ENCODE measurements around the gene IRX3.

IRX3 gene

DNA sequence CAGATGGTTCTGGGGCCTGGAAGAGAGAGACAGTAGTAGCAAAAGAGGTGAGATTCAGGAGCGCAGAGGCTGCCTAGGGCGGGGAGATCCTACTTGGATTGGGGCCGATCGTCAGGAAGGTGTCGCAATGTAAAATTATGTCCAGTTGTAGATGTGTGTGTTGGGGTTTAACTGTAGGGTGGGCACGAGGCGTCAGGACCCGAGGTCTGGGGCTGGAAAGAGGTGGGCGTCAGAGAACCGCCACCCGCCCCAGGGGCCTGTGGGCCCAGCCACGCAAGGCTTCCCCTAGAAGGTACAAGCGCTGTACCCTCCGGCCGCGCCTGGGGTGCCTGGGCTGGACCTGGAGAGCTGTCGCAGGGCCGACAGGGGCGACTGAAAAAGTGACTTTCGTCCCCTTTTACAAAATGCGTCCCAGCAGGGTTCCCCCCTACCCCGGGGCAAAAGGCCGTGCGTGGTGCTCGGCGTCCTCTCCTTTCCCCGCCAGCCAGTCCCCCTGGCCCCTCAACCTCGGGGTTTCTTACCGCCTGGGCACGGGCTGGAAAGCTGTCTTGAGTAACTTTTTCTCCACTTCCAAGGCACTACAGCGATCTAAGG lies 2.8 kb downstream of the IRX3 start:
- peak overlapping the region; percentile 28 to 68 (median 45); a peak in 16 of 20 replicates for H3K4me3 ChIP-seq
- peak in 3 of 11 experiments; percentile 21 to 58 (median 58); a peak in 3 of 22 replicates for TF ChIP-seq Cebpa-rat (IDR thresholded peaks at IDR 0.05)
- H3K9me3 ChIP-seq (replicated peaks in 1 of 11), result peaks cover 0 to 13% (median 9%) of the 10 kb centered on the region in 11 experiments; a peak in 9 of 22 replicates
- H3K9ac ChIP-seq, result no peak overlapping the region
- H3K4me1 ChIP-seq, result peaks cover 30 to 40% (median 36%) of the 10 kb centered on the region in 10 experiments; a peak in 19 of 20 replicates
- peaks cover 0 to 75% (median 59%) of the 10 kb centered on the region in 11 experiments; a peak in 19 of 22 replicates for H4K20me1 ChIP-seq
- peak overlapping the region; percentile 62 to 98 (median 89) for H3K4me2 ChIP-seq
- no peaks in the 10 kb centered on the region for H3K36me3 ChIP-seq
- peaks cover 88 to 100% (median 95%) of the 10 kb centered on the region in 11 experiments for H3K27me3 ChIP-seq
- H3K27ac ChIP-seq, result no peak overlapping the region

- Histone ChIP-seq H3K27me3 (peaks cover 81 to 100% (median 94%) of the 10 kb centered on the region in 11 experiments), H3K27ac (no peak overlapping the region), H4K20me1 (peaks cover 0 to 75% (median 58%) of the 10 kb centered on the region in 11 experiments; a peak in 19 of 22 replicates), H3K9me3 (replicated peaks in 1 of 11) (peaks cover 0 to 13% (median 9%) of the 10 kb centered on the region in 11 experiments; a peak in 9 of 22 replicates), H3K4me1 (peaks cover 35 to 45% (median 36%) of the 10 kb centered on the region in 10 experiments; a peak in 19 of 20 replicates), H3K9ac (no peak overlapping the region), H3K36me3 (no peaks in the 10 kb centered on the region), H3K4me3 (no peak overlapping the region), H3K4me2 (peak overlapping the region in 4 of 11 experiments; percentile 23 to 98 (median 59); a peak in 4 of 22 replicates)
- TF ChIP-seq Cebpa-rat (IDR thresholded peaks at IDR 0.05), result no peak
Measured at GRCh38 chr16:54282928-54283724, 3.5 kb downstream of the IRX3 start.

GRCh38 chr16:54282202-54282927 lies 4.2 kb downstream of the IRX3 start:
- Histone ChIP-seq H3K36me3 (no peaks in the 10 kb centered on the region), H3K27ac (no peak overlapping the region), H3K4me2 (peak overlapping the region in 6 of 11 experiments; percentile 24 to 42 (median 36); a peak in 10 of 22 replicates), H4K20me1 (peaks cover 0 to 69% (median 53%) of the 10 kb centered on the region in 11 experiments; a peak in 19 of 22 replicates), H3K27me3 (peaks cover 73 to 97% (median 87%) of the 10 kb centered on the region in 11 experiments), H3K4me1 (peaks cover 31 to 41% (median 32%) of the 10 kb centered on the region in 10 experiments; a peak in 19 of 20 replicates), H3K9ac (no peak overlapping the region), H3K9me3 (replicated peaks in 1 of 11) (peaks cover 0 to 13% (median 9%) of the 10 kb centered on the region in 11 experiments; a peak in 9 of 22 replicates), H3K4me3 (no peak overlapping the region)
- no peak for TF ChIP-seq Cebpa-rat (IDR thresholded peaks at IDR 0.05)

DNA sequence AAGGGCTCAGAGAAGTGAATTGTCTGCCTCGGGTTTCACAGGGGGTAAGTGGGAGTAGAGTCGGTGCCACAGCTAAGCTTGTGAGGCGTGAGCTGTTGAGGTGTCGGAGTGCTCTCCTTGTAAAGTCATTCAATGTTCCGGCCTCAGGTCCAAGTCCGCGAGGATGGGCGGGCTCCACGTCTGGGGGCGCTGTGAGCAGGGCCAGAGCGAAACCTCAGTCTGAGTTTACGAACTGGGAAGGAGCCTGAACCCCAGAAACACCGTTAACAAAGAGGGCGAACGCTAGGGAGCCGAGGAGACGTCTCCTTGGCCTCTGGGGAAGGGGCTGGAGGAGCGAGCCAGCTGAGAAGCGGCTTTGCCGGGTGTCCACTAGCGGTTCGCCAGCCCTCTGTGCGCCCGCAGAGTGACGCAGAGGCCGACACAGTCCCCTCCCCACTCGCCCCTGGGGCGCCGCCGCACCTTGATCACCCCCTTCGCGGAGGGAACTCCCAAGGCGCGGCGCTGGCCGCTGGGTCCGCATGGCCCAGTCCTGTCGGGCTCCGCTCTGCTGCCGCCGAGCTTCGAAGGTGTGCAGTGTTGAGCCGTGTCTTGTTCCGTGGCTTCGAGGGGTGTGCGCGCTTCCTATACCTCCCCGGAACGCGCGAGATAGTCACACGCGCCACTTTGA lies 4.9 kb downstream of the IRX3 start:
- no peaks in the 10 kb centered on the region for H3K36me3 ChIP-seq
- H3K27ac ChIP-seq, result no peak overlapping the region
- H3K9me3 ChIP-seq (replicated peaks in 1 of 11), result peaks cover 0 to 13% (median 9%) of the 10 kb centered on the region in 11 experiments; a peak in 9 of 22 replicates
- H4K20me1 ChIP-seq, result peaks cover 0 to 62% (median 47%) of the 10 kb centered on the region in 11 experiments; a peak in 19 of 22 replicates
- peaks cover 66 to 90% (median 80%) of the 10 kb centered on the region in 11 experiments for H3K27me3 ChIP-seq
- H3K9ac ChIP-seq, result no peak overlapping the region
- H3K4me2 ChIP-seq, result peak overlapping the region in 6 of 11 experiments; percentile 24 to 42 (median 36); a peak in 8 of 22 replicates
- 0 out of 22 replicates have a peak, but pooled peaks of 1 of the 11 experiments have one; percentile 4 for TF ChIP-seq Cebpa-rat (IDR thresholded peaks at IDR 0.05)
- H3K4me3 ChIP-seq, result no peak overlapping the region
- peaks cover 24 to 36% (median 27%) of the 10 kb centered on the region in 10 experiments; a peak in 18 of 20 replicates for H3K4me1 ChIP-seq

GRCh38 chr16:54280751-54281150 lies 5.8 kb downstream of the IRX3 start:
- Histone ChIP-seq H3K36me3 (no peaks in the 10 kb centered on the region), H3K27me3 (peaks cover 57 to 81% (median 71%) of the 10 kb centered on the region in 11 experiments), H3K27ac (no peak overlapping the region), H3K4me2 (no peak overlapping the region), H3K9me3 (replicated peaks in 1 of 11) (peaks cover 0 to 7% (median 5%) of the 10 kb centered on the region in 11 experiments; a peak in 9 of 22 replicates), H3K4me1 (peaks cover 16 to 26% (median 22%) of the 10 kb centered on the region in 10 experiments; a peak in 18 of 20 replicates), H3K4me3 (no peak overlapping the region), H3K9ac (no peak overlapping the region), H4K20me1 (peaks cover 0 to 53% (median 39%) of the 10 kb centered on the region in 11 experiments; a peak in 19 of 22 replicates)
- no peak for TF ChIP-seq Cebpa-rat (IDR thresholded peaks at IDR 0.05)

DNA sequence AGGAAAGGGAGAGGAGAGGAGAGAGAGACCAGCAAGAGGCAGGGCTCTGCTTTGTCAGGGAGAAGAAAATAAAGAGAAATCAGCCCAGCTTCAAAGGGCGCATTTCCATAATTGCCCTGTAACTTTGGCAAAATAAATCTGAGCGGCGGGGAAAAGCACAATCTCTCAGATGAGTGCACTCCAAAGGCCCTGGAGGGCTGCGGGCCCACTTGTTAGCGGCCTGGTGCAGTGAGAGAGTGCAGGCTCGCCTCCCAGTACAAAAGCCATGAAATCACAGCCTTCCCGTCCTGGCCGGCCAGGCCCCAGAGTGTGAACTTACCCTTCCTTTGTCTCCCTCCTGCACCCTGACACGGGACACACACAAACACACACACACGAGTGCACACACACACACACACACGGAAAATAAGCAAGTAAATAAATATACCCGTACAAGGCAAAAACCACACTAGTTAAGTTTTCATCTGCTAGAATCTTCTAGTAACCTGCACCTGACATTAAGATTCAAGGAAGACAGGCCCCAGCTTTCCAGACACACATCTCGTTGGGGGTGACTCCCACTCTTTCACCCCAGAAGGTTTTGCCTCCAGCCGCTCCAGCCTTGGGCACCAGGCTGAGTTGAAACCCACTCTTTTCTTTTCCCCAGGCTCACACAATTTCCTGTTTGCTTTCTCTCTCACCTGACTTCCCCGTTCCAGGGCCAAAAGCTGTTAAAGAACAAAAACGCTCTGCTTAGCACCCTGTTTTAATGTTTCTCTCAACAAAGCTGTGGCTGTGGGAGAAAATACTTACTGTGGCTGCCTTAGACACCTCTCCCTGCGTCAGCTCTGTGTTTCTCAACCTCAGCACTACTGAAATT lies 8.5 kb downstream of the IRX3 start:
- no peaks in the 10 kb centered on the region for H3K36me3 ChIP-seq
- H3K9ac ChIP-seq, result no peak overlapping the region
- no peaks in the 10 kb centered on the region for H3K9me3 ChIP-seq (replicated peaks in 1 of 11)
- no peak overlapping the region for H3K4me3 ChIP-seq
- H3K27ac ChIP-seq, result no peak overlapping the region
- TF ChIP-seq Cebpa-rat (IDR thresholded peaks at IDR 0.05), result no peak
- H3K27me3 ChIP-seq, result peaks cover 30 to 54% (median 44%) of the 10 kb centered on the region in 11 experiments
- H4K20me1 ChIP-seq, result peaks cover 0 to 26% (median 13%) of the 10 kb centered on the region in 11 experiments; a peak in 16 of 22 replicates
- peaks cover 0 to 7% (median 0%) of the 10 kb centered on the region in 10 experiments; a peak in 6 of 20 replicates for H3K4me1 ChIP-seq
- H3K4me2 ChIP-seq, result peak overlapping the region in 5 of 11 experiments; percentile 6 to 54 (median 8); a peak in 6 of 22 replicates

- H3K9ac ChIP-seq, result no peak overlapping the region
- H3K4me3 ChIP-seq, result no peak overlapping the region
- no peak for TF ChIP-seq Cebpa-rat (IDR thresholded peaks at IDR 0.05)
- peaks cover 0 to 8% (median 0%) of the 10 kb centered on the region in 11 experiments; a peak in 2 of 22 replicates for H4K20me1 ChIP-seq
- H3K9me3 ChIP-seq (replicated peaks in 1 of 11), result peaks cover 0 to 5% (median under 1%) of the 10 kb centered on the region in 11 experiments; a peak in 4 of 22 replicates
- H3K4me2 ChIP-seq, result no peak overlapping the region
- H3K27me3 ChIP-seq, result peaks cover 9 to 33% (median 23%) of the 10 kb centered on the region in 11 experiments
- H3K4me1 ChIP-seq, result peaks cover 0 to 7% (median 0%) of the 10 kb centered on the region in 10 experiments; a peak in 4 of 20 replicates
- H3K27ac ChIP-seq, result no peak overlapping the region
- no peaks in the 10 kb centered on the region for H3K36me3 ChIP-seq
Measured at GRCh38 chr16:54275956-54276355, 10.6 kb downstream of the IRX3 start.

Measured in BLaER1 treated with 17β-estradiol and CSF1 and Interleukin-3, amounts not matched to agents 10 nM and 100 nM (cell line).